ENCODE results near the gene ATP9B.
A peak's percentile ranks its signal among the peaks of the same experiment; 100 is the strongest.
"Not testable (repeated sequence)": the region's sequence is repeated elsewhere in the genome, so short reads cannot be mapped to it uniquely, and the experiment has no call there.

The ATP9B gene

DNA sequence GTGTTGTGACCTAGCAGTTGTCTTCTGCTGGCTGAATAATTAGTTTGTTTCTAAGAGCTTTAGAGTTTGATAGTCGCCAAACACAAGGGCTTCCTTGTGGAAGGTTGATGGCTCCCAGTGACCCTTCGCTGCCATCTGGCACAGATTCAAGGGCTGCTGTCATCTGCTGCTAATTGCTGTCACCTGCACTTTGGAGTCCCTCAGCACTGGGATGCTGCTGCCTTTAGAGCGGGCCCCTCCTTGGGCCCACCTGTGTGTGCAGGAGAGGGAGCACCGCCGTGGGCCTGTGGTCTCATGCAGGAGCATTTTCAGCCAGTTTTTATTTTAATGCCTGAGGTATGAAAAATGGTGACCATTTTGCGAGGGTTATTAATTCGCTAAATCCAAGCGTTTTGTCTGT, 172.6 kb downstream of the ATP9B start:
- DNase-seq (ENCODE audit: low read depth): no peak

DNA sequence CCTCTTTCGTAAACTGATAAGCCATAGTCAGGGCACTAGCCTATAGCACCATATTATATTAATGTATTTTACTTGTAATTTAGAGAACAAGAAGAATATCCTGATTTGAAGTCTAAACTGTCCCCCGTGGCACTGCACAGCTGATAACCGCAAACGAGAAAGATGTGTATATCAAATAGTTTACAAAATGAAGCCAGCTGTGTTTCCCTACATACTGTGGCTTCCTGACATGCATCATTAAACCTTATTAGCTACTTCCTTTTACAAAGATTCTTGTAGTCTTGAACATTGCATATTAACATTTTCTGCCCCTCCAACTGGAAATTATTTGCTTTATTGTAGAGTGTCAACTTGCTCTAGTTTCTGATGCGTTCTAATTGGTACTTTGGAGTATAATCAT, 173.1 kb downstream of the ATP9B start:
- DNase-seq (ENCODE audit: low read depth): no peak

DNA sequence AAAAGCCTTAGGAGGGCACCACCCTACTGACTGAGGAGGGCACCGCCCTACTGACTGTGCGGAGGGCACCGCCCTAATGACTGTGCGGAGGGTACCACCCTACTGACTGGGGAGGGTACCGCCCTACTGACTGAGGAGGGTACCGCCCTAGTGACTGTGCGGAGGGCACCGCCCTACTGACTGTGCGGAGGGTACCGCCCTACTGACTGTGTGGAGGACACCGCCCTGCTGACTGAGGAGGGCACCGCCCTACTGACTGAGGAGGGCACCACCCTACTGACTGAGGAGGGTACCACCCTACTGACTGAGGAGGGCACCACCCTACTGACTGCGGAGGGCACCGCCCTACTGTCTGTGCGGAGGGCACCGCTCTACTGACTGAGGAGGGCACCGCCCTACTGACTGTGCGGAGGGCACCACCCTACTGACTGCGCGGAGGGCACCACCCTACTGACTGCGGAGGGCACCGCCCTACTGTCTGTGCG, 176.4 kb downstream of the ATP9B start:
- no peak for DNase-seq (ENCODE audit: low read depth)

DNA sequence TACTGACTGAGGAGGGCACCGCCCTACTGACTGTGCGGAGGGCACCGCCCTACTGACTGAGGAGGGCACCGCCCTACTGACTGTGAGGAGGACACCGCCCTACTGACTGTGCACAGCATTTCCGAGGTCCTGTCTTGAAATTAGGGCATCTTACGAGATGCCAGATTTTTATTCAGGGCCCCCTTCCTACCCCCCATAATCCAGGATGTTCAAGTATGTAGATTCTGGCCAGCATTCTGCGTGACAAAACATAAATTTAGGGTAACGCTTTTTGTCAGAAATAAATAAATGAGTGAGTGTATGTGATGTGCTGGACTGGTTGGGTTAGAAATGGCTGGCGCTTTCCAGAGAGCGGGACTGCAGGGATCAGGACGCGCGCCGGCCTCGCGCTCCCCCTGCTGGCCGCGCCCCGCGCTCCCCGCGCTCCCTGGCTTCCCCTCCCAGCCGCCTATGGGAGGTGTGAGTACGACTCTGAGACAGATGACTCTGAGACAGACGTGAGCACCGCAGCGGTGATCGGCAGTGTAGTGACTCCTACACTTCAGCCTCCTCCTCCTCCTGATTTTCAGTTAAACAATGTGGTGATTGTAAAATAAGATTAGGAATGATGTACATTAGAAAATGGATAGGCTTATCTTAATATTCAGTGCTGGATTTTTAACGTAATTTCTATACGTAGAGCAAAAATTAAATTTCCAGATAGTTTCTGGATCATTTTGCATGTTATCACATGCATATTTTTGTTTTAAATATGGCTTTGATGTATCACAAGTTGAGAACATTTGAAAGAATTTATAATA, 177.3 kb downstream of the ATP9B start:
- peak; percentile 49 for DNase-seq (ENCODE audit: low read depth)

- DNase-seq (ENCODE audit: low read depth): no peak
Measured at GRCh38 chr18:79248495-79249060, 179.4 kb downstream of the ATP9B start.

DNA sequence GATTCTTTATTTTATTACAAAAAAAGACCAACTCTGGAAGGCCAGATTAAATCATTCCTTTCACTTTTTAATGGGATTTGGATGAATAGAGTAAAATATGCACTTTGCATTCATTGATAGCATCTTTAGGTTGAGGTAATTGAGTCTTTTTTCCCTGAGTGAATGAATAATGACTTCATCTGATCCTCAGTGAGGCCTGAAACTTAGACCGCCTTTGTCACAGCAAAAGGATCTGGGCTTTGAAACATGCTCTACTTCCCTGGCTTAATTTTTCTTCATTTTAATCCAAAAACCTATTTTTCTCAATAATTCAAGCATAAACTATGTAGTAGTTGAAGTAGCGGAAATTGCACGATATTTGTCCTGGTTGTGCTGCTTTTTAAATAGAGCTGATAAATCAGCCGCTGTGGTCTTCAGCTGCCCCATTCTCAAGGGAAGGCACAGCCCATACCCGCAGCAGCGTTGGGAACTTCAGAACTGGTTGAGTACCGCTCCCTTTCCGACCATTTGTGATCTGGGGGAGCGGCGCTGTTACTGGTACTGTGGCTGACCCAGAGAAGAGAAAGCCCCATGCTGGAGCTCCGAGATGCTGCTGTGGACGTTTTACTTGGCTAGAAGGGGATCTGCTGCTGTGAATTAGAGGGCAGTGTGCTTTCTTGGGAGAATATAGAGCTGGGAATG, 181.2 kb downstream of the ATP9B start:
- DNase-seq (ENCODE audit: low read depth): no peak

DNA sequence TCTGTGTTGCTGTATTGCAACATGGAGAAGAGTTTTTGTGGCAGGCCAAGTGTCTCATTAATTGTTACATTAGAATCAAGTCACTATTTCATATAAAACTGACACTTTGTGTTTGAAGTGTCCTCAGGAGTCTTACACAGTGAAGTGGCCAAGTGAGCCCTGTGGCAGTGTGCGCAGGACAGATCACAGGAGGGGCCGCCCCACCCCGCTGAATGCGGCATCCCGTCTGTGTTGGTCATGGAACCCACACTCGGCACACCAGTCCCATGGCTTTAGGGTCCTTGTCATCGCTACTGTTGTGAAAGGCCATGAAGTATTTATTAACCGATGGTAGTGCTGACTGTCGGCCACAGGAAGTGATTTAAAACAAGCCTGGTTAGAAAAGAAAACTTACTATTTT, 181.8 kb downstream of the ATP9B start:
- no peak for DNase-seq (ENCODE audit: low read depth)

- DNase-seq (ENCODE audit: low read depth): no peak
Measured at GRCh38 chr18:79252904-79253633, 183.9 kb downstream of the ATP9B start.

DNA sequence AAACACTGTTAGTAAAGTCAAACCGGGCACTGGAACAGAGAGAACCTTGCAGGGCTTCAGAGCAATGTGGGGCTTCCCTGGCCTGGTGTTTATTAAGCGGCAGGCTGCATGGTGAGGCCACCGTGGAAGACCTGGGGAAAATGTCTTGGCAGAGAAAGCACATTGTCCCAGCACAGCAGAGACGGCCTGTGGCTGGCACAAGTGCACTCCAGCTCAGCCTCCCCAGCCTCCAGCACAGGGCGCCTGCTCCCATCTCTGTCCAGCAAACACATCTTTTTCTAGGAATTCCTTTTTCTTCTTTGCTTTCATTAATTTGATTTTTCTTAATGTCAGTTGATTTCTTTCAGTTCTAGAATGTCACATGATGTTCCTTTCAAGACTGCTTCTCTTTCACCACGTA, 188.3 kb downstream of the ATP9B start:
- DNase-seq (ENCODE audit: low read depth): no peak

DNA sequence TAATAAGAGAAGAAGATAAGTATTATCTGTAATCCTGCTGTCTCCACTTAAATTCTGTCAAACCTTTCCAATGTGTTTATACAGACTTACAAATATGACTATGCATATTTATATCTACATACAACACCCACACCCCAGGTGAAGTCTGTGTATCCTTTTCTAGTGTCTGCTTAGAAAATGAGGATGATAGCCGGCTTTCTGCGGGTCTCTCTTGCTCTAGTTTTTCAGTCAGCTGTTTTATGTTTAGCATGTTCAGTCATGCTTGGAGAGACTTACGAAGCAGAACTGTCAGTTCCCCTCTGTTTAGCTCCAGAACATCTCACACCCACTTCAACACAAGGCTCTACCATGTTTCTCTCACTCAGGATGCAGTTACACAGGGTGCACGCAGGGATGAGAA, 189.3 kb downstream of the ATP9B start:
- DNase-seq (ENCODE audit: low read depth): no peak

DNA sequence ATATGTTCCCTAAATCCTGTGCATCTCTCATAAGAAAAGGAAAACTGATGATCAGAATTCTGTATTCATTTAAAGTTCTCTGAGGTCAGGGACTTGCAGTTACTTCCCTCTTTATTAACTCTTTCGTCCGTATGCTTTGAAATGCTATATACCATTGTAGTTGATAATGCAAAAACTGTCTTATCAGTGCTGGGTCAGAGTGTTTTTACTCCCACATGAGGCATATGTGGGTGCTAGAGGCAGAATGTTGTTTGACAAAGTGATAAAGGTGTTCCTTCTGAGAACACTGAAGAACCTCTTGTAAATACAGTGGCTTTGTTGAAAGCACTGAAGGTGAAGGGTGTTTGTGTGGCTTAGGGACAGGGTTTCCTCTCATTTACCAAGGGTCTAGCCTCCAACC, 190.0 kb downstream of the ATP9B start:
- DNase-seq (ENCODE audit: low read depth): no peak

DNA sequence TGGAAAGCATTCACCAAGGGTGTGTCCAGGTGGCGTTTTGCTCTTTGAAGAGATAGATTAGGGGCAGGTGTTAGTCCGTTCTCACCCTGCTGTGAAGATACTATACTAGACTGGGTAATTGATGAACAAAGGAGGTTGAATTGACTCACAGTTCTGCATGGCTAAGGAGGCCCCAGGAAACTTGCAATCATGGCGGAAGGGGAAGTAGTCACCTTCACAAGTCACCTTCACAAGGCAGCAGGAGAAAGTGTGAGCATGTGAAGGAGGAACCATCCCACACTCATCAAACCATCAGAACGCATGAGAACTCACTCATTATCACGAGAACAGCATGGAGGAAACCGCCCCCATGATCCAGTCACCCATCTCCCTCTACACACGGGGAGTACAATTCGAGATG, 190.8 kb downstream of the ATP9B start:
- no peak for DNase-seq (ENCODE audit: low read depth)

DNA sequence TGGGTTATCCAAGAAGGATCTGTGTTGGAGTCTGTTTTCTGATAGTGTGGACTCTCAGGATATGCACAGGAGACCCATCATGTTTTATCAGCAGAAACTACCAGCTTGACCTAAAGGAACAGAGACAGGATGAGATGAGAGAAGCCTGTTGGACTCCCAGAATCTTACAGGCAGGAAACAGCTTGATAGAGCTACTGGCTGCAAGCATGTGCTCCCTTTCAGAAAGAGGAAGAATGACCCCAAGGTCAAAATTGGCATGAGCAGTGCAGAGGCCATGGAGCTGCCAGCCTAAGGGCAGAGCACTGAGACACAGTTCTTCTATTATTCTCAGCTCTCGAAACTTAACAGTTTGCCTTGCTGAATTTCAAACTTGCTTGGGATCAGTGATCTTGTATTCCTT, 191.3 kb downstream of the ATP9B start:
- DNase-seq (ENCODE audit: low read depth): no peak

- not testable (repeated sequence) for DNase-seq (ENCODE audit: low read depth)
Measured at GRCh38 chr18:79265068-79265467, 195.9 kb downstream of the ATP9B start.

- not testable (repeated sequence) for DNase-seq (ENCODE audit: low read depth)
Measured at GRCh38 chr18:79271812-79272211, 202.6 kb downstream of the ATP9B start.

DNA sequence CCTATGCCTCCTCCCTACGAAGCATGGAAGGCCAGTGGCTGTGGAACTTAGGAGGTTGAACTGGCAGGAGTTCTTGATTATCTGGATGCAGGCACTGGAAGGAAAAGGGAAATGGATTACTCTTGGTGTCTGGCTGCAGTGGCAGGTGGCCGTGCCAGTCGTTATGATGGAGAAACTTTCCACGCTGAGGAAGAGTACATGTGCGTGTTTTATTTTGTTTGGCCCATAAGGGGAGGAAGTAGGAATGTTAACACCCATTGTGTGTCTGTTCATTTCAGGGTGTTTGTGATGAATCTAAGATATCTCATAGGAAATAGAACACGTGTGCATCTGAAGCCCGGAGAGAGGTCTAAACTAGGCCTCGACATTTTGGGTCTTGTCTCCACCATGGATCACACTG, 203.7 kb downstream of the ATP9B start:
- no peak for DNase-seq (ENCODE audit: low read depth)

GRCh38 chr18:79274823-79275222, 205.6 kb downstream of the ATP9B start:
- DNase-seq (ENCODE audit: low read depth): no peak

- DNase-seq (ENCODE audit: low read depth): no peak
Measured at GRCh38 chr18:79275461-79275860, 206.3 kb downstream of the ATP9B start.

- peak; percentile 48 for DNase-seq (ENCODE audit: low read depth)
Measured at GRCh38 chr18:79275992-79276391, 206.8 kb downstream of the ATP9B start.

- no peak for DNase-seq (ENCODE audit: low read depth)
Measured at GRCh38 chr18:79278896-79279295, 209.7 kb downstream of the ATP9B start.

- DNase-seq (ENCODE audit: low read depth): no peak
Measured at GRCh38 chr18:79283131-79283810, 214.1 kb downstream of the ATP9B start.

- DNase-seq (ENCODE audit: low read depth): no peak
Measured at GRCh38 chr18:79283929-79284328, 214.7 kb downstream of the ATP9B start.
